Measurements from ENCODE around the gene GPR55.
A peak's percentile ranks its signal among the peaks of the same experiment; 100 is the strongest.

GPR55 gene

GRCh38 chr2:230895536-230896345 lies 29.3 kb downstream of the GPR55 start:
- peak; percentile 13 for DNase-seq (ENCODE audit: low read depth)
- TF ChIP-seq CTCF (IDR thresholded peaks at IDR 0.05; ENCODE audit: insufficient read depth, low read depth, low read length, missing control alignments): no peak
- H3K4me3 ChIP-seq (ENCODE audit: low read length): no peak overlapping the region

GRCh38 chr2:230893841-230894781 lies 30.9 kb downstream of the GPR55 start:
- no peak for DNase-seq (ENCODE audit: low read depth)

GRCh38 chr2:230893338-230893737 lies 31.7 kb downstream of the GPR55 start:
- no peak for DNase-seq (ENCODE audit: low read depth)
- TF ChIP-seq CTCF (IDR thresholded peaks at IDR 0.05; ENCODE audit: insufficient read depth, low read depth, low read length, missing control alignments): no peak
- no peak overlapping the region for H3K4me3 ChIP-seq (ENCODE audit: low read length)

More at GRCh38 chr2:230893841-230894781, 30.9 kb downstream of the GPR55 start:
- no peak for TF ChIP-seq CTCF (IDR thresholded peaks at IDR 0.05; ENCODE audit: insufficient read depth, low read depth, low read length, missing control alignments)
- H3K4me3 ChIP-seq (ENCODE audit: low read length): no peak overlapping the region

- no peak for DNase-seq (ENCODE audit: low read depth)
- no peak for TF ChIP-seq CTCF (IDR thresholded peaks at IDR 0.05; ENCODE audit: insufficient read depth, low read depth, low read length, missing control alignments)
- H3K4me3 ChIP-seq (ENCODE audit: low read length): no peak overlapping the region
Measured at GRCh38 chr2:230891509-230891908, 33.5 kb downstream of the GPR55 start.

- no peak for DNase-seq (ENCODE audit: low read depth)
- no peak for TF ChIP-seq CTCF (IDR thresholded peaks at IDR 0.05; ENCODE audit: insufficient read depth, low read depth, low read length, missing control alignments)
- H3K4me3 ChIP-seq (ENCODE audit: low read length): no peak overlapping the region
Measured at GRCh38 chr2:230891064-230891463, 34.0 kb downstream of the GPR55 start.

- H3K4me3 ChIP-seq (ENCODE audit: low read length): no peak overlapping the region
- DNase-seq (ENCODE audit: low read depth): no peak
- TF ChIP-seq CTCF (IDR thresholded peaks at IDR 0.05; ENCODE audit: insufficient read depth, low read depth, low read length, missing control alignments): no peak
Measured at GRCh38 chr2:230890646-230891045, 34.4 kb downstream of the GPR55 start.
